Progenitor cell of endocrine pancreas (in vitro differentiated cells): ENCODE measurements around the gene IQCK. TPM values are rescaled to one million over a fixed set of nuclear protein-coding genes. Genes with fewer than 3 reads are reported as not detected.

Experiments used
- DNase-seq: peaks from one replicate; pipeline ENCODE4 v3.0.0; 2021; ENCODE audit warnings: low spot score; ENCODE audit not compliant: unreplicated experiment
- H3K27ac Mint-ChIP-seq: 2 replicates; pipeline ENCODE4 v1.8.0; 2021; ENCODE audit warnings: mild to moderate bottlenecking, moderate library complexity, mixed read lengths
- H3K27me3 Mint-ChIP-seq: 2 replicates; pipeline ENCODE4 v1.8.0; 2021; ENCODE audit warnings: mixed read lengths
- H3K36me3 Mint-ChIP-seq: 2 replicates; pipeline ENCODE4 v1.8.0; 2022; ENCODE audit warnings: mixed read lengths; ENCODE audit not compliant: insufficient read depth
- H3K4me1 Mint-ChIP-seq: 2 replicates; pipeline ENCODE4 v1.8.0; 2021; ENCODE audit warnings: low read depth, mixed read lengths
- H3K4me3 Mint-ChIP-seq: 2 replicates; pipeline ENCODE4 v1.8.0; 2021; ENCODE audit warnings: low read depth, mild to moderate bottlenecking, moderate library complexity, mixed read lengths
- H3K9me3 Mint-ChIP-seq: 2 replicates; pipeline ENCODE4 v1.8.0; 2021; ENCODE audit warnings: low read depth, mixed read lengths
- CTCF ChIP-seq: fragments of 200-600 bp; sonication (generic); IDR thresholded peaks from one replicate; pipeline ENCODE4 v1.5.0; 2021; ENCODE audit warnings: antibody characterized with exemption, mild to moderate bottlenecking; ENCODE audit not compliant: unreplicated experiment
- total RNA-seq: library from RNA; stranded (reverse); gene quantifications from 2 replicates; pipeline ENCODE4 v1.2.1, GENCODE V29; 2021

The IQCK gene
- total RNA-seq, 1 donor from 2014 or later: 33.2 TPM

- Mint-ChIP-seq H3K36me3 (peaks cover 39% of the 10 kb centered on the region), H3K4me3 (no peak overlapping the region), H3K4me1 (peaks cover 9% of the 10 kb centered on the region), H3K9me3 (no peaks in the 10 kb centered on the region), H3K27ac (no peak overlapping the region), H3K27me3 (no peaks in the 10 kb centered on the region)
- DNase-seq: no peak
- TF ChIP-seq CTCF: no peak
Measured at GRCh38 chr16:19858340-19859018, 140.4 kb downstream of the IQCK start.

GRCh38 chr16:19859166-19859565, 141.1 kb downstream of the IQCK start:
- no peaks in the 10 kb centered on the region for H3K27me3 Mint-ChIP-seq

GRCh38 chr16:19859603-19860002, 141.5 kb downstream of the IQCK start:
- Mint-ChIP-seq H3K4me1 (peaks cover 9% of the 10 kb centered on the region), H3K4me3 (no peak overlapping the region), H3K9me3 (no peaks in the 10 kb centered on the region), H3K36me3 (peaks cover 40% of the 10 kb centered on the region), H3K27me3 (no peaks in the 10 kb centered on the region), H3K27ac (no peak overlapping the region)
- DNase-seq: no peak
- TF ChIP-seq CTCF: no peak

More at GRCh38 chr16:19859166-19859565, 141.1 kb downstream of the IQCK start:
- no peak overlapping the region for H3K27ac Mint-ChIP-seq
- no peaks in the 10 kb centered on the region for H3K9me3 Mint-ChIP-seq
- no peak overlapping the region for H3K4me3 Mint-ChIP-seq
- H3K36me3 Mint-ChIP-seq: peaks cover 39% of the 10 kb centered on the region
- DNase-seq: no peak
- TF ChIP-seq CTCF: no peak
- H3K4me1 Mint-ChIP-seq: peaks cover 9% of the 10 kb centered on the region

GRCh38 chr16:19860166-19861041, 142.3 kb downstream of the IQCK start:
- Mint-ChIP-seq H3K9me3 (no peaks in the 10 kb centered on the region), H3K36me3 (peaks cover 40% of the 10 kb centered on the region), H3K4me3 (no peak overlapping the region)

More at GRCh38 chr16:19860166-19861041, 142.3 kb downstream of the IQCK start:
- no peak for TF ChIP-seq CTCF
- peaks cover 9% of the 10 kb centered on the region for H3K4me1 Mint-ChIP-seq
- no peak overlapping the region for H3K27ac Mint-ChIP-seq
- H3K27me3 Mint-ChIP-seq: no peaks in the 10 kb centered on the region
- DNase-seq: no peak
